Measurements from ENCODE around the gene TCEANC2.
A peak's percentile ranks its signal among the peaks of the same experiment; 100 is the strongest.
"Not testable (repeated sequence)": the region's sequence is repeated elsewhere in the genome, so short reads cannot be mapped to it uniquely, and the experiment has no call there.

TCEANC2 gene

GRCh38 chr1:54028306-54029251 lies 24.8 kb upstream of the TCEANC2 start:
- no peak for DNase-seq

GRCh38 chr1:54037476-54037875 lies 15.9 kb upstream of the TCEANC2 start:
- no peak for DNase-seq

GRCh38 chr1:54041806-54042205 lies 11.6 kb upstream of the TCEANC2 start:
- DNase-seq = no peak

- DNase-seq = no peak
Observed at GRCh38 chr1:54045496-54045895, 7.9 kb upstream of the TCEANC2 start.

- DNase-seq = no peak
Observed at GRCh38 chr1:54046671-54047383, 6.6 kb upstream of the TCEANC2 start.

GRCh38 chr1:54047384-54048305 lies 5.8 kb upstream of the TCEANC2 start:
- no peak for DNase-seq

GRCh38 chr1:54050435-54050834 lies 3.0 kb upstream of the TCEANC2 start:
- not testable (repeated sequence) for DNase-seq

GRCh38 chr1:54051933-54052430 lies 1.4 kb upstream of the TCEANC2 start:
- DNase-seq = no peak

- DNase-seq = no peak
Observed at GRCh38 chr1:54052431-54052933, 926 bp upstream of the TCEANC2 start.

GRCh38 chr1:54053745-54054437 lies 483 bp downstream of the TCEANC2 start:
- no peak for DNase-seq

GRCh38 chr1:54054438-54054749 lies 986 bp downstream of the TCEANC2 start:
- DNase-seq = no peak

- DNase-seq = no peak
Observed at GRCh38 chr1:54064299-54064698, 10.9 kb downstream of the TCEANC2 start.

GRCh38 chr1:54069791-54070170 lies 16.4 kb downstream of the TCEANC2 start:
- DNase-seq = no peak

- DNase-seq = no peak
Observed at GRCh38 chr1:54070171-54070837, 16.9 kb downstream of the TCEANC2 start.

GRCh38 chr1:54077359-54077758 lies 24.0 kb downstream of the TCEANC2 start:
- DNase-seq = no peak

- no peak for DNase-seq
Observed at GRCh38 chr1:54080598-54081049, 27.2 kb downstream of the TCEANC2 start.

GRCh38 chr1:54081306-54082270 lies 28.2 kb downstream of the TCEANC2 start:
- peak; percentile 63 for DNase-seq

- no peak for DNase-seq
Observed at GRCh38 chr1:54084794-54085193, 31.4 kb downstream of the TCEANC2 start.

- no peak for DNase-seq
Observed at GRCh38 chr1:54086754-54087153, 33.3 kb downstream of the TCEANC2 start.

- DNase-seq = no peak
Observed at GRCh38 chr1:54088385-54088784, 35.0 kb downstream of the TCEANC2 start.

Measured in NCI-H510A (cell line).